Adrenal gland (tissue), 12 donors: ENCODE results near the gene NMT1. TPM values are rescaled to one million over a fixed set of nuclear protein-coding genes. Genes with fewer than 3 reads are reported as not detected.
A peak's percentile ranks its signal among the peaks of the same experiment; 100 is the strongest.

Experiments used
- DNase-seq, 7 donors: peaks; one replicate each; pipeline ENCODE4 v3.0.0-alpha.2; 2019 to 2020
- H3K27ac ChIP-seq, 5 donors: fragments of 200-600 bp; sonication (generic) in 4 of 5; 1 replicate in 3 of 5; 2 replicates in 2 of 5; pipeline versions ENCODE4 v1.5.1 to v1.8.0; 2016 to 2020; ENCODE audit warnings: mild to moderate bottlenecking in 1 of 5
- H3K27me3 ChIP-seq: fragments of 200-600 bp; 2 replicates; pipeline ENCODE4 v1.8.0; 2021
- H3K36me3 ChIP-seq, 2 donors: fragments of 200-600 bp; replicated peaks in 1 of 2; 1 replicate in 1 of 2; 2 replicates in 1 of 2; pipeline versions ENCODE4 v1.5.1 to v1.8.0; 2018 to 2022
- H3K4me1 ChIP-seq, 2 donors: fragments of 200-600 bp; replicated peaks in 1 of 2; 1 replicate in 1 of 2; 2 replicates in 1 of 2; pipeline versions ENCODE4 v1.5.1 to v1.8.0; 2018 to 2021
- H3K4me3 ChIP-seq, 4 donors: fragments of 200-600 bp; sonication (generic) in 3 of 4; one replicate each; pipeline ENCODE4 v1.5.1; 2016 to 2018
- H3K9me3 ChIP-seq, 3 donors: fragments of 200-600 bp; sonication (generic) in 1 of 3; replicated peaks in 1 of 3; 1 replicate in 2 of 3; 2 replicates in 1 of 3; pipeline versions ENCODE4 v1.5.1 to v1.8.0; 2016 to 2021
- POLR2A ChIP-seq, 2 donors: fragments of 450-650 bp; IDR thresholded peaks; one replicate each; pipeline ENCODE4 v1.6.1; 2017; ENCODE audit warnings: antibody characterized with exemption in 2 of 2, mild to moderate bottlenecking in 2 of 2, moderate library complexity in 1 of 2
- WGBS, 4 donors: extraction: QIAGEN DNeasy Blood & Tissue Kit in 2 of 4; methylation state at CpG; one replicate each; pipeline versions ENCODE4 v1.1.5 to v1.1.7; 2013 to 2017; 5-methylcytosine and 5-hydroxymethylcytosine counted together
- intact Hi-C, 2 donors: fragments of 100-400 bp; cut with DNase I; formaldehyde crosslinking; loops; one replicate each; pipeline versions ENCODE4 v1.14.1 to v1.15.0; 2022 to 2023
- polyA plus RNA-seq, 3 donors: library from polyadenylated mRNA; stranded (reverse); fragments of 200-250 nt in 2 of 3; fragments of 350-450 nt in 1 of 3; fragmentation: Illumina TruSeq in 1 of 3; extraction: RNeasy Lipid Tissue Mini Kit (QIAGEN cat#74804) in 1 of 3; gene quantifications; one replicate each; pipeline ENCODE4 v1.2.3, GENCODE V29; 2013 to 2014
- total RNA-seq, 9 donors: library from RNA; depleted of rRNA in 4 of 9; stranded (reverse); fragments of >200 nt in 4 of 9; fragments of 120-200 nt in 1 of 9; fragmentation: NEBNext Ultra II Directional in 1 of 9; extraction: Animal tissue kit (Norgen Biotek cat#: 25700) in 1 of 9; gene quantifications; one replicate each; pipeline versions ENCODE4 v1.1.0 to v1.2.4, GENCODE V29; 2013 to 2023
- TF ChIP-seq, protein P1 (sequence below), 6 experiments: fragments of 450-650 bp in 4 of 6; fragments of 200-600 bp in 2 of 6; sonication (generic) in 1 of 6; IDR thresholded peaks; 1 replicate in 5 of 6; 2 replicates in 1 of 6; pipeline versions ENCODE4 v1.5.1 to v1.8.0; 2016 to 2021; ENCODE audit warnings: antibody characterized with exemption in 6 of 6, mild to moderate bottlenecking in 2 of 6, moderate library complexity in 1 of 6
- donor health status: healthy with polysubstance abuse.
- donor health status: Bipolar disorder and iron deficiency.
- donor health status: DM: yes; HTN: yes; CAD: no.
- donor health status: DM: no; HTN: no; CAD: no.
- donor health status: DM: no; HTN: no; CAD: no.
- donor health status: DM: yes; HTN: yes; CAD: no.

NMT1 gene
- total and polyA plus RNA-seq, 12 donors: 85.9 to 174 (median 136) TPM

DNA sequence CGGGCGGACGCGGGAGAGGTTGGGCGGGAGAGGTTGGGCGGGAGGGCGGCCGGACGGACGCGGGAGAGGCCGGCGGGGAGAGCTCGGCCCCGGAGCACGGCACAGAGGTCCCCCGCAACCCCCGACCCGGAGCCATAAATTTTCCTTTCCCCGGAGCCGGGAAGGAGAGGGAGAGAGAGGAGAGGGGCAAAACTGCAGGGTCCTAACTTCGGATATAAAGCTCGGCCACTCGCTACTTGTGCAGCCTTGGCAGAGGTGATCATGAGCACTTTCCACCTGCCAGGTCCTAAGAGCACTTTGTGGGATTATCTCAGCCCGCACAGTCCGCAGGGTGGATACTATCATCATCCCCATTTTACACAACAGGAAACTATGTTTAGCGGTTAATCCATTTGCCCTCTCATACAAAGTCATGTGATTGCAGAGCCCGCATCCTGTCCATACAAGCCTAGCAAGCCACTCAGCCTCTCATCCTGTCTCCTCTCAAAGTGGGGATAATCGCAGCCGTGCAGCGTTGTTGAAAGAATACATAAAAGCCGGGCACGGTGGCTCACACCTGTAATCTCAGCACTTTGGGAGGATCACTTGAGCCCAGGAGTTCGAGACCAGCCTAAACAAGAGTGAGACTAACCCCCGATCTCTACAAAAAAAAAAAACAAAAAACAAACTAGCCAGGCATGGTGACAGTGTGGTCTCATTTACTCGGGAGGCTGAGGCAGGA, 8.9 kb upstream of the NMT1 start:
- peak in 1 of 2 donors; percentile 46 for TF ChIP-seq POLR2A (IDR thresholded peaks at IDR 0.05)
- TF ChIP-seq, protein P1, sequence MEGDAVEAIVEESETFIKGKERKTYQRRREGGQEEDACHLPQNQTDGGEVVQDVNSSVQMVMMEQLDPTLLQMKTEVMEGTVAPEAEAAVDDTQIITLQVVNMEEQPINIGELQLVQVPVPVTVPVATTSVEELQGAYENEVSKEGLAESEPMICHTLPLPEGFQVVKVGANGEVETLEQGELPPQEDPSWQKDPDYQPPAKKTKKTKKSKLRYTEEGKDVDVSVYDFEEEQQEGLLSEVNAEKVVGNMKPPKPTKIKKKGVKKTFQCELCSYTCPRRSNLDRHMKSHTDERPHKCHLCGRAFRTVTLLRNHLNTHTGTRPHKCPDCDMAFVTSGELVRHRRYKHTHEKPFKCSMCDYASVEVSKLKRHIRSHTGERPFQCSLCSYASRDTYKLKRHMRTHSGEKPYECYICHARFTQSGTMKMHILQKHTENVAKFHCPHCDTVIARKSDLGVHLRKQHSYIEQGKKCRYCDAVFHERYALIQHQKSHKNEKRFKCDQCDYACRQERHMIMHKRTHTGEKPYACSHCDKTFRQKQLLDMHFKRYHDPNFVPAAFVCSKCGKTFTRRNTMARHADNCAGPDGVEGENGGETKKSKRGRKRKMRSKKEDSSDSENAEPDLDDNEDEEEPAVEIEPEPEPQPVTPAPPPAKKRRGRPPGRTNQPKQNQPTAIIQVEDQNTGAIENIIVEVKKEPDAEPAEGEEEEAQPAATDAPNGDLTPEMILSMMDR (IDR thresholded peaks at IDR 0.05): no peak
- Histone ChIP-seq H3K4me3 (peak overlapping the region in 2 of 4 donors; percentile 14 to 70), H3K4me1 (peaks cover 10 to 20% of the 10 kb centered on the region in 2 donors), H3K36me3 (no peaks in the 10 kb centered on the region), H3K9me3 (no peaks in the 10 kb centered on the region), H3K27ac (peak overlapping the region in 4 of 5 donors; percentile 64 to 92 (median 80)), H3K27me3 (no peaks in the 10 kb centered on the region)
- DNase-seq: peak in 6 of 7 donors; percentile 41 to 61 (median 53)
- intact Hi-C loops: no loop called here
- WGBS, 4 donors: 13 to 33% (median 19%) methylated on average over 15 to 34 of the region's 36 CpGs

DNA sequence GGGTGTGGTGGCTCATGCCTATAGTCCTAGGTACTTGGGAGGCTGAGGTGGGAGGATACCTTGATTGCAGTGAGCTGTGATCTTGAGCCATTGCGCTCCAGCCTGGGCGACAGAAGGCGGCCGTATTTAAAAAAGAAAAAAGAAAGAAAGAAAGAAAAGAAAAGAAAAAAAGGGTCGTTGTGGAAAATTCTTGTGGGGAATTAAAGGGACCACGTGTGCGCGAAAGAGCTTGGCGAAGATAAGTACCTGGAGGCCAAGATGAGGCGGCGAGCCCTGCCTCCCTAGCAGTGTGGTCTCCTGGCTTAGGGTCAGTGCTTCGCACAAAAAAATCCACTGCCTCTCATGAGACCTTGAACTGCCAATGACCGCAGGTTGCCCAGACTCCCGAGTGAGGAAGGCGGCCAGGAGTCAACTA, 728 bp upstream of the NMT1 start:
- TF ChIP-seq, protein P1 (IDR thresholded peaks at IDR 0.05): no peak
- no peak for TF ChIP-seq POLR2A (IDR thresholded peaks at IDR 0.05)
- Histone ChIP-seq H3K4me1 (peaks cover 38 to 53% of the 10 kb centered on the region in 2 donors), H3K27ac (peak overlapping the region; percentile 54 to 88 (median 79)), H3K4me3 (peak overlapping the region; percentile 7 to 61 (median 32)), H3K27me3 (no peaks in the 10 kb centered on the region), H3K9me3 (no peaks in the 10 kb centered on the region), H3K36me3 (no peaks in the 10 kb centered on the region)
- DNase-seq: no peak
- WGBS, 4 donors: 9 to 14% (median 10%) methylated on average over 15 of the region's 15 CpGs
- intact Hi-C loops: no loop called here

DNA sequence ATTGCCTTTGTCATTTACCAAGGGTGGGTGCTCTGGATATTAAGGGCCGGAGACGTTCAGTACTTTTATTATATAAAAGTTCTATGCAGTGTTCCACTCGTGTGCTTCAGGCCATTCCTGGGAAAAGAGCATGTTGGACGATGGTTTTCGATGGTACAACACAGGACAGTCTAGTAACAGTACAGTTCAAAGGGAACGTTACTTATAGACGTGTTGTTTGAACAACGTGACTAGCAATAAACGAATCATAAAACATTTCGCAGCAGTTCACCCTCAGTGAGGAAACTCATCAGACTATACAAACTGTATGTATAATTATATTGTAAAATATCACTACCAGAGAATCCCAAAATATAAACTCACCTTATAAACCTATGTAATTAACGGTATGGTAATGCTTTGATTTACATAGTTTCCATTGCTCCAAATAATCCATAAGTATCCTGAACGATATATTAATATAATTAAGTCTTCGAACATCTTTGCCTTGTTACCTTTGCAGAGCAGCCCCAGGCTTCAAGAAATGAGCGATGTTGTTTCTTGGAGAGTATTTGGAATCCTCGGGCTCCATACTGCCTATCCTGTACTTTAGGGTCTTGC, 589 bp downstream of the NMT1 start:
- intact Hi-C loops: no loop called here
- H3K27me3 ChIP-seq: no peaks in the 10 kb centered on the region
- no peaks in the 10 kb centered on the region for H3K36me3 ChIP-seq
- peak overlapping the region; percentile 75 to 98 (median 88) for H3K27ac ChIP-seq
- no peaks in the 10 kb centered on the region for H3K9me3 ChIP-seq
- WGBS, 4 donors: 8 to 14% (median 10%) methylated on average over 15 of the region's 15 CpGs
- H3K4me1 ChIP-seq: peaks cover 41 to 65% of the 10 kb centered on the region in 2 donors
- peak overlapping the region; percentile 46 to 68 (median 56) for H3K4me3 ChIP-seq
- no peak for DNase-seq
- TF ChIP-seq POLR2A (IDR thresholded peaks at IDR 0.05): no peak
- TF ChIP-seq, protein P1 (IDR thresholded peaks at IDR 0.05): no peak

DNA sequence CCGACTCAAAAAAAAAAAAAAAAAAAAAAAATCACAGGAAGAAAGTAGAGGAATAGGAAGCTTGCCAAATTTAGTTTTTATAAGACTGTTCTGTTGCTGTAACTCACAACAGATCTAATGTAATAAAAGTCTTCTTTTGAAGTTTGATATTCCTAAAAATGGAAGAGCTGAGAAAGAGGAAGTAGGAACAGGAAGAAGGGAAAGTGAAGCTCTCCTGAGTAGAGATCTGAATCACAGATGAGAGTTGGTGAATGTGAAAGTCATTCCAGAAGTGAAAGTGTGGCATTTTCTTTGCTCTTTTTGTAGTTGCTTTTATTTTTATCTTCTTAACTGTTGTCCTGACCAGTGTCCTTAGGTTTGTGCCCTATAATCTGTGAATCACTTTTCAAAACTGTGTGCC, 2.1 kb downstream of the NMT1 start:
- no peak for TF ChIP-seq POLR2A (IDR thresholded peaks at IDR 0.05)
- TF ChIP-seq, protein P1 (IDR thresholded peaks at IDR 0.05): no peak
- intact Hi-C loops: no loop called here
- WGBS, 4 donors: 29 to 57% (median 53%) methylated on average over 1 of the region's 1 CpG; no CpG with 5 or more reads in 1 of the 4 donors
- Histone ChIP-seq H3K4me1 (peaks cover 41 to 71% of the 10 kb centered on the region in 2 donors), H3K9me3 (no peaks in the 10 kb centered on the region), H3K36me3 (no peaks in the 10 kb centered on the region), H3K27ac (peak overlapping the region in 2 of 5 donors; percentile 22 to 36), H3K27me3 (no peaks in the 10 kb centered on the region), H3K4me3 (no peak overlapping the region)
- DNase-seq: no peak
